GM19467 (cell line): ENCODE results near the gene DEFB131B.
"Not testable (repeated sequence)": the region's sequence is repeated elsewhere in the genome, so short reads cannot be mapped to it uniquely, and the experiment has no call there.

Experiments
- ATAC-seq: cut with Tn5 transposase; IDR thresholded peaks from one replicate; pipeline ENCODE4 v1.9.1; 2021; ENCODE audit warnings: mild to moderate bottlenecking, moderate library complexity; ENCODE audit not compliant: unreplicated experiment

DEFB131B gene, protein sequence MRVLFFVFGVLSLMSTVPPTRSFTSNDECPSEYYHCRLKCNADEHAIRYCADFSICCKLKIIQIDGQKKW

DNA sequence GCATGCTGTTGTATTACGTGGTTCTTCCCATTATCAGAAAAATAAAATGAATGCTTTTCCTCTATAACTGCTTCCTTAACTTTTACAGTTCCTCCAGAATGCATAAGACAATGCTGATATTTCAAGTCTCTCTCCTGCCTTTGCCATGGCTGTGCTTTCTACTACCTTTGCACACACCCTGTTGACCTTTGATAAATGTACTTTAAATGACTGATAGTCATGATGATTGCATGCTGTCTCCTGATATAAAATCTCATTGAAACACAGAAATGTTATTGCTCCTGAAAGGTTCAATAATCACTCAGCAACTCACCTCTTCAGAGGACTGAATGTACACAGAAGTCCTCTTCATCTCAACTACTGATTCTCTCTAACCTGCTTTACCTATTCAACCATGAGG lies at the start of gene DEFB131B:
Gene DEFB131B (plus strand): TSS at position 395 of the 400 bp plus-strand sequence. CDS start 0 bp downstream, at position 395.
- not testable (repeated sequence) for ATAC-seq

DNA sequence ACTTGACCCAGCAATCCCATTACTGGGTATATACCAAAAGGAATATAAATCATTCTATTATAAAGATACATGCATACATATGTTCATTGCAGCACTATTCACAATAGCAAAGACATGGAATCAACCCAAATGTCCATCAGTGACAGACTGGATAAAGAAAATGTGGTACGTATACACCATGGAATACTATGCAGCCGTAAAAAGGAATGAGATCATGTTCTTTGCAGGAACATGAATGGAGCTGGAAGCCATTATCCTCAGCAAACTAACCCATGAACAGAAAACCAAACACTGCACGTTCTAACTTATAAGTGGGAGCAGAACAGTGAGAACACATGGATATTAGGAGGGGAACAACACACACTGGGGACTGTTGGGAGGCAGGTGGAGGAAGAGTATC lies 49.0 kb upstream of the DEFB131B start:
- ATAC-seq = not testable (repeated sequence)

DNA sequence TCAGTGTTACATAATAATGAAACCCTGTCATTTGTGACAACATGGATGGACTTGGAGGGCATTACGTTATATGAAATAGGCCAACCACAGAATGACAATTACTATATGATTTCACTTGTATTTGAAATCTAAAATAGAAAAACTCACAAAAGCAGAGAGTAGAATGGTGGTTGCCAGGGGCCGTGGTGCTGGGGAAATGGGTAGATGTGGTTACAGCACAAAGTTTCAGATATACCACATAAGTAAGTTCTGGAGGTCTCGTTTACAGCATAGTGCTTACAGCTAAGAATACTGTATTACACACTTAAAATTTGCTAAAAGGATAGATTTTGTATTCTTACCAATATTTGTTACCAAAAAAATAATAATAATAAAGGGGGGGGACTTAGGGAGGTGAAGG lies 48.6 kb upstream of the DEFB131B start:
- ATAC-seq = not testable (repeated sequence)

DNA sequence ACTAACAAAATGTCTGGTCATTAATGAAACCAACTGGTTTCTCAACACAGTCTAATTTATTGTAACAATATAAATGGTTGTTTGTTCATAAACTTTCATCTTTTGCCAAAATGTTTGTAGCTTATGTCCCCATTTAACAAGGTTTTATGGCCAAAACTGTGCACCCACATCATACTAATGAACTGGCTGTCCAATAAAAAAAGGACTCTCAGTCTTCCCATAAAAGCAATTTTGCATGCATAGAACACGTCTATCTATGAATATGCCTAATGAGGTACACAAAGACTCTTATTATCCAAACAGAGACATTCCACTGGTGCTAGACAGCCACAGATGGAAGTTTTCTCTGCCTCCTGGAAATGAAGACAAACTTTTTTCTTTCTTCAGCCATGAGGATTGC lies 45.4 kb upstream of the DEFB131B start, which contains the start of gene DEFB108B:
Gene DEFB108B (plus strand): TSS at position 390 of the 400 bp plus-strand sequence. CDS start 0 bp downstream, at position 390.
- not testable (repeated sequence) for ATAC-seq

DNA sequence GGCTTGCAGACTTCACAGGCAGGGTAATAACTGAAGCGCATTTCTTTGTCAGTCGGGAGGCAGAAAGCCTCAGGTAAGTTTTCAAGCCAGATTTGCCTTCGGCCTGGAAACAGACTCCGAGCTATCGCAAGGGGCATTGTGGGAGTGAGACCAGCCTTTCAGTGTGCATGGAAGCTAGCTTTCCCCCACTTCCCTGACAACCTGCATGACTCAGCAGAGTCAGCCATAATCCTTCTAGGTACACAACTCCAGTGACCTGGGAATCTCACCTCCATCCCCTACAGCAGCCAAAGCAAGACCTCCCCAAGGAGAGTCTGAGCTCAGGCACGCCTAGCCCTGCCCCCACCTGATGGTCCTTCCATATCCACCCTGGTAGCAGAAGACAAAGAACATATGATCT lies 35.5 kb upstream of the DEFB131B start:
- ATAC-seq = not testable (repeated sequence)

DNA sequence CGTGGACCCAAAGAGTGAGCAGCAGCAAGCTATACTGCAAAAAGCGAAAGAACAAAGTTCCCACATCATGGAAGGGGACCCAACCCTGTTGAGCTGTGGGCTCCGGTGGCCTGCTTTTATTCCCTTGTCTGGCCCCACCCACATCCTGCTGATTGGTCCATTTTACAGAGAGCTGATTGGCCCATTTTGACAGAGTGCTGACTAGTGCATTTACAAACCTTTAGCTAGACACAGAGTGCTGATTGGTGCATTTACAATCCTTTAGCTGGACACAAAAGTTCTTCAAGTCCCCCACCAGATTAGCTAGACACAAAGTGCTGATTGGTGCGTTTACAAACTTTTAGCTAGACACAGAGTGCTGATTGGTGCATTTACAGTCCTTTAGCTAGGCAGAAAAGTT lies 34.9 kb upstream of the DEFB131B start:
- not testable (repeated sequence) for ATAC-seq

DNA sequence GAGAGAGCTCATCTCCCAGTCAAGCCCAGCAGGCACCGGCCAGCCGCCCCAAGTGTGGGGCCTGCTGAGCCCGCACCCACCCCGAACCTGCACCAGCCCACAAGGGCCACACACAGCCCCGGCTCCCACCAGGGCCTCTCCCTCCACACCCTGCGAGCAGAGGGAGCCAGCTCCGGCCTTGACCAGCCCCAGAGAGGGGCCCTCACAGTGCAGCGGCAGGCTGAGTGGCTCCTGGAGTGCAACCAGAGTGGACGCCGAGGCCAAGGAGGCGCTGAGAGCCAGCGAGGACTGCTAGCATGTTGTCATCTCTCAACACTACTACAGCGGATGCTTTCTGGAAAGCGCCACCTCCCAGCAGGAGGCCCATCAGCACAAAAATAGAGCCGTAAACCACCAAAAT lies 34.4 kb upstream of the DEFB131B start:
- no peak for ATAC-seq

DNA sequence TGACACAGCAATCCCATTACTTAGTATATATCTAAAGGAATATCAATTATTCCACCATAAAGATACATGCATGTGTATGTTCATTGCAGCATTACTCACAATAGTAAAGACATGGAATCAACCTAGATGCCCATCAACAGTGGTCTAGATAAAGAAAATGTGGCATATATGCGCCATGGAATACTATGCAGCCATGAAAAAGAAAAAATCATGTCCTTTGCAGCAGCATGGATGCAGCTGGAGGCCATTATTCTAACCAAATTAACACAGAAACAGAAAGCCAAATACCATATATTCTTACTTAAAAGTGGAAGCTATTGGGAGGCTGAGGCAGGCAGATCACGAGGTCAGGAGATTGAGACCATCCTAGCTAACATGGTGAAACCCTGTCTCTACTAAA lies 24.4 kb upstream of the DEFB131B start:
- ATAC-seq = not testable (repeated sequence)

DNA sequence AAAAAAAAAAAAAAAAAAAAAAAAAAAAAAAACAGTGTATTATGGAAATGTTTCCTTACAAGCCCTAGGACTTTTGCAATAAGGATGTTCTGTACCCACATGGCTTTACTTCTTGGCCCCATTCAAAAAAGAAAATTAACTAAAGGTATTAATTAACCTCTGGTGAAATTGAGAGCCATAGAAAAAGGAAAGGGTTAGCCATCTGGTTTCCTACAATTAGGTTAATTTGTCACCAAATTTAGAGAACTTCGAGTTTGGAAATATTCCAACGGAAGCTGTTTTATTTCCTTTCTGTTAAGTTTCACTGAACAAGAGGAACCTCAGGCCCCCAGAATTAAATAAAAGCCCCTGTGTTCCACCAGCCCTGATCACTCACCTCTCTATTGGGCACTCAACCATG lies 22.4 kb upstream of the DEFB131B start:
- not testable (repeated sequence) for ATAC-seq

DNA sequence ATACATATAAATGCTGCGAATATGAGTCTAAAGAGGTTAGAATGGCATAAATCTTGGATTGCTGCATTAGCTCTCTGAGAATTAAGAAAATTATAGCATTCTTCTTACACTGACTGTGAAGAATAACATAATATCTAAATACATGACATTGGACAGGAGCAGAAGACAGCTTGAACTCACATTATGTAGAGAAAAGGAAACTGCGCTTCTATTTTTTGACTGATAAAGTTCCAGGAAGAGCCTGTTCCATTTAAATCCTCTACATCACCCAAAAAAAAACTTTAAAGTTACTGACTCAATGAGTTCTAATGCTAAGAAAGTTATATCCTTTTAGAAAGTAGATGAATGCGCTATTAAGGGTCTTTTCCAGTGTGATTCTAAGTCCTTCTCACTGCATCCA lies 17.4 kb upstream of the DEFB131B start:
- ATAC-seq = not testable (repeated sequence)

DNA sequence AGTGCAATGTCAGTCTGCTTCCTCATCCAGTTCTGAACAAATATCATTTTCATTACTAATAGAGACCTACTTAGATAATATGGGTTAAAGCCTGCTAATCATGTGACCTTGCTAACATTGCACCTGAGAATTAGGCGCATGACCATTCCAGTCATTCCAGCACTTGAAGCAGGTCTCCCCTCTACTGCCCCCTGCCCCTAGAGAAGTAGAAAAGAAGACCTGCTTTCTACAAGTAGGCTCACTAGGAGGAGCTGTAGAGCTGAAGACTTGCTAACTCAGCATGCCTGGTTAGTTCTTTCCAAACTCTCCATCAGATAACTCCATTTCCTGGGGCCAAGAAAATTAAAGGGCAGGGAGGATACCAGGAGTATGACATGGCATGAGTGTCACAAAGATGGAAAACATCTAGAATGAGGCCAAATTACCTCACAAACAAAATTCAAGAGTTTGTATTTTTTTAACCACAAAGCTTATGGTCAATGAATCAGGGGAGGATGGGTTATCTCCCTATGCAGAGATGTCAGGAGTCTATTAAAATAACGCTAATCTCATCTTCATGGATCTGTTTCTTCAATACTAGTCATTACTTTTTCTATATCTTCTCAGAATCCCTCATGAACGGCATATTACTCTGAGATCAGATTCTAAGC lies 14.2 kb upstream of the DEFB131B start:
- ATAC-seq = not testable (repeated sequence)

DNA sequence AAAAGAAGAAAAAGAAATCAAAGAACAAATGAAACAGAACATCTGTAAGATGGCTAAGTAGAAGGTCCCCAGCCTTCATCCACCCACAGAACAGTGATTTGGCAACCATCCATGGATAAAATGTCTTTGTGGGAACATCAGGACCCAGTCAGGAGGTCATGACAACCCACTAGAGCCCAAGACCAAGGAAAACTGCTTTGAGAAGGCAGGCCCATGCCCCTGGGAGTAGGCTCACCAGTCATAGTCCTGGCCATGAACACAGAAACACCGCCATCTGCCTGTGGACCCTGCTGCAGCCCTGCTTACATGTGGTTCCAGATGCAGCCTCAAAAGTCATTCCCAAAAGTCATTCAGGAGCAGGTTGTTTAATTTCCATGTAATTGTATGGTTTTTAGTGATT lies 11.0 kb upstream of the DEFB131B start:
- not testable (repeated sequence) for ATAC-seq

DNA sequence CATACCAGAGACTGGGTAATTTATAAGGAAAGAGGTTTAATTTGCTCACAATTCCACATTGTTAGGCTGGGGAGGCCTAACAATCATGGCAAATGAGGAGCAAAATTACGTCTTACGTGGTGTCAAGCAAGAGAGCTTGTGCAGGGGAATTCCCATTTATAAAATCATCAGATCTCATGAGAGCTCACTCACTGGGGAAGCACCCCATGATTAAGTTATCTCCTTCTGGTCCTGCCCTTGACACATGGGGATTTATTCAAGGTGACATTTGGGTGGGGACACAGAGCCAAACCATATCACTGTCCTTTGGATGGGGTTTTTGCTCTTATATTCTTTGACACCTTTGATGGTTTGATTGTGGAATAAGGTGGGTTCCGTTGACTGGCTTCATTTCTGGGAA lies 8.3 kb upstream of the DEFB131B start:
- not testable (repeated sequence) for ATAC-seq

DNA sequence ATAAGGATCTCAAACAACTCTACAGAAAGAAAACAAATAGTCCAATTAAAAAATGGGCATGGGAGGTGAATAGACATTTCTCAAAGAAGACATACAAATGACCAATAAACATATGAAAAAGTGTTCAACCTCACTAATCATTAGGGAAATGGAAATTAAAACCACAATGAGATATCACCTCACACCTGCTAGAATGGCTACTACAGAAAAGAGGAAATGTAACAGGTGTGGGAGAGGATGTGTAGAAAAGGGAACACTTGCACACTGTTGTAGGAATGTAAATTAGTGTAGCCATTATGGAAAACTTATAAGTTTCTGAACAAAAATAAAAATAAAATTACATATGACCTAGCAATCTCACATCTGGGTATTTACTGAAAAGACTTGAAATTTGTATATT lies 7.6 kb upstream of the DEFB131B start:
- ATAC-seq = not testable (repeated sequence)

DNA sequence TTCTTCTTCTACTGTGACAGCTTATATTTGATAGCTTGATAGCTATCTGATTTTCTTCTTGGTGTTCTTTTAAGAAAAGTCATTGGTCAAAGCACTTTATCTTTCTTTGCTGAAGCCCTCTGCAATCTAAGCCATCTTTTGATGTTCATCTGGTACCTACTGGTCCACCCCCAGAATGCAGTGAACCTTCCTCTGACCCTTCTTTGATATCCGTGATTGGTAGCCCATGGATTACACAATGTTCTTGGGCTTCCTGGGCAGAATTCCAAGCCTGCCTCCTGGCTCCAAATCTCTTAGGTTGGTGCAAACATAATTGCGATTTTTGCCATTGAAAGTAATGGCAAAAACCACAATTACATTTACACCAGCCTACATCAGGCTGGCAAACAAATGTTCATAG lies 2.0 kb upstream of the DEFB131B start:
- ATAC-seq = not testable (repeated sequence)

DNA sequence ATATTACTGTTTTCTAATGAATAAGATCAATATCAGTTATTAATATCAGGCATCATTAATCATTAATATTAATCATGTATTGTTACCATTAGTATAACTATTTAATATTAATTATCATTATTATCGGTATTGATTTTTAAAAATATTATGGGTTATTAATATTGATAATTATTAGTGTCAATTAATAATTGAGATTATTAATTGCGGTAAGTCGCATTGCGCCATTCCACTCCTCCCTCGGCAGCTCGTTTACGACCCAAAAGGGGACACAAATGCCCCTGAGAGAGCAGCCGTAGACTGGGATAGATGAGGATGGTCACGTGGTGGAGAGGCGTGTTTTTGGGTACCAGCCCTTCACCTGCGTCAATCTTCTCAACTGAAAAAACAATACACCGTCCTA lies 7.6 kb downstream of the DEFB131B start:
- ATAC-seq = not testable (repeated sequence)

DNA sequence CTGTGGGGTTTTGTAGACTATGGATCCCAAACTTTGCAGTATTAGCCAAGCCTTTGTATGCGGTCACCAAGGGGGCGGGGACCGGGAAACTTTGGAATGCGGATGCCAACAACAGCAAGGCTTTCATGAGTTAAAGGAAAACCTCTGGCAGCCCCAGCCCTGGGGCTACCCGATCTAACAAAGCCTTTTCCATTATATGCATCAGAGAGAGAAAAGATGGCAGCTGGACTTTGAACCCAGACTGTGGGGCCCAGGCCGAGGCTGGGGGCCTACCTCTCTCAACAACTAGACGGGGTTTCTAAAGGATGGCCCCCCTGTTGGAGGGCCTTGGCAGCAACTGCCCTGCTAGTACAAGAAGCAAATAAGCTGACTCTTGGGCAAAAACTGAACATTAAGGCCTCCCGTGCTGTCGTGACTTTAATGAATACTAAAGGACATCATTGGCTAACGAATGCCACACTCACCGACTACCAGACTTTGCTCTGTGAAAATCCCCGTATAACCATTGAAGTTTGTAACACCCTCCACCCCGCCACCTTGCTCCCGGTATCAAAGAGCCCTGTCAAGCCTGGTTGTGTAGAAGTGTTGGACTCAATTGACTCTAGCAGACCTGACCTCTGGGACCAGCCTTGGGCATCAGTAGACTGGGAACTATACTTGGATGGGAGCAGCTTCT lies 10.2 kb downstream of the DEFB131B start:
- ATAC-seq = not testable (repeated sequence)

DNA sequence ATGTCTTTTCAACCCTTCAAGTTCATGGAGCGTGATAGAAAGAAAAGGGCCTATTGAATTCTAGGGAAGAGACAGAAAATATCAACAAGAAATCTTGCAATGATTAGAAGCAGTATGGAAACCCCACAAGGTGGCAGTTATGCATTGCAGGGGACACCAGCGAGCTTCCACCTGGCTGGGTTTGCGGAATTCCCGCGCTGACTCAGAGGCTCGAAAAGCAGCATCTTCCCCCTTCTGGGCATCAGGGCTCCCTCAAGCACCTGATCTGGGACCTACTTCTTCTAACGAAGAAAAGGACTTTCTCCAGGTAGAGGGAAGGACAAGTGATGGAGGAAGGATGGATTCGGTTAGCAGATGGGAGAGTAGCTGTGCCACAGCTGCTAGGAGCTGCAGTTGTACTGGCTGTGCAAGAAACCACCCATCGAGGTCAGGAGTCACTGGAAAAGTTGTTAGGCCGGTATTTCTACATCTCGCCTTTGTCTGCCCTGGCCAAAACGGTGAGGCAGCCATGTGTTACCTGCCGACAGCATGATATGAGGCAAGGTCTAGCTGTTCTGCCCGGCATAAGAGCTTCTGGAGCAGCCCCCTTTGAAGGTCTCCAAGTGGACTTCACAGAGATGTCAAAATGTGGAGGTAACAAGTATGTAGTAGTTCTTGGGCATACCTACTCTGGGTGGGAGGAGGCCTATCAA lies 11.1 kb downstream of the DEFB131B start:
- not testable (repeated sequence) for ATAC-seq

DNA sequence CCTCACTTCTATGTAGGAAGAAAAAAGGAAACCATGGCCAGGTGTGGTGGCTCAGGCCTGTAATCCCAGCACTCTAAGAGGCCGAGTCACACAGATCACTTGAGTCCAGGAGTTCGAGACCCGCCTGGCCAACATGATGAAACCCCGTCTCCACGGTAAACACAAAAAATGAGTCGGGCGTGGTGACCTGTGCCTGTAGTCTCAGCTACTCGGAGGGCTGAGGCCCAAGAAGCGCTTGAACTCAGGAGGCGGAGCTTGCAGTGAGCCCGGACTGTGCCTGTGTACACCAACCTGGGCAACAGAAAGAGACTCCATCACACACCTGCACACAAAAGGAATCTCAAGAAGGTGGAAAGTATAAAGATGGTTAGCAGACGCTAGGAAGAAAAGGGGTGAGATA lies 17.7 kb downstream of the DEFB131B start:
- ATAC-seq = no peak

DNA sequence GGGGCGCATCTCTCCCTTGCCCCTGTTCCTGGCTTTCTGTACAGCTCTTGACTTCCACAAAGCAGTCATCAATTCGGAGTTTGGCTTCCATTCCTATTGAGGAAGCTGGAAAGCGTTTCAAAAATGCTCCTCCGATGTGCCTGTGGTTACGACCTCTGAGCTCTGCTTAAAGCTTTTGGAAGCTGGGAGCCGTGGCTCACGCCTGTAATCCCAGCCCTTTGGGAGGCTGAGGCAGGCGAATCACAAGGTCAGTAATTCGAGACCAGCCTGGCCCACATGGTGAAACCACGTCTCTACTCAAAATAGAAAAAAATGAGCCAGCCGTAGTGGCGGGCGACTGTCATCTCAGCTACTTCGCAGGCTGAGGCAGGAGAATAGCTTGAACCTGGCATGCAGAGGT lies 22.9 kb downstream of the DEFB131B start:
- ATAC-seq = not testable (repeated sequence)

DNA sequence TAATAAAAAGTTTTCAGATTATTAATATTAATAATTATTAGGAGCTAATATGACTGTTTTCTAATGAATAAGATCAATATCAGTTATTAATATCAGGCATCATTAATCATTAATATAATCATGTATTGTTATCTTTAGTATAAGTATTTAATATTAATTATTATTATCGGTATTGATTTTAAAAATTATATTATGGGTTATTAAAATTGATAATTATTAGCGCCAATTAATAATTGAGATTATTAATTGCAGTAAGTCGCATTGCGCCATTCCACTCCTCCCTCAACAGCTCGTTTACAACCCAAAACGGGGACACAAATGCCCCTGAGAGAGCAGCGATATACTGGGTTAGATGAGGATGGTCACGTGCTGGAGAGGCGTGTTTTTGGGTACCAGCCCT lies 30.0 kb downstream of the DEFB131B start:
- ATAC-seq = no peak
